Activated CD8-positive, alpha-beta memory T cell treated with anti-CD3 and anti-CD28 coated beads, Interleukin-2, amount 50 U/mL, for 24 hours (primary cell): ENCODE data around the gene MRPS26.
"Not testable (repeated sequence)": the region's sequence is repeated elsewhere in the genome, so short reads cannot be mapped to it uniquely, and the experiment has no call there.

Experiments
- DNase-seq: peaks from one replicate; pipeline ENCODE4 v3.0.0-alpha.2; 2020; ENCODE audit errors: extremely low read depth

MRPS26 gene

GRCh38 chr20:3041854-3042409 lies 3.9 kb upstream of the MRPS26 start:
- no peak for DNase-seq

- DNase-seq = no peak
Measured at GRCh38 chr20:3042625-3043024, 3.2 kb upstream of the MRPS26 start.

- no peak for DNase-seq
Measured at GRCh38 chr20:3043322-3043721, 2.5 kb upstream of the MRPS26 start, which contains the start of gene GNRH2. Gene GNRH2 (plus strand): TSS chr20:3043622. CDS start chr20:3044415, 793 bp downstream.

- DNase-seq = no peak
Measured at GRCh38 chr20:3044336-3044965, 1.4 kb upstream of the MRPS26 start.

- peak; percentile 26 for DNase-seq
Measured at GRCh38 chr20:3045042-3045815, 623 bp upstream of the MRPS26 start.

GRCh38 chr20:3046677-3047462 lies 1.0 kb downstream of the MRPS26 start:
- no peak for DNase-seq

GRCh38 chr20:3047486-3048419 lies 1.9 kb downstream of the MRPS26 start:
- no peak for DNase-seq

- DNase-seq = no peak
Measured at GRCh38 chr20:3051385-3052019, 5.7 kb downstream of the MRPS26 start.

GRCh38 chr20:3059489-3059888 lies 13.6 kb downstream of the MRPS26 start:
- DNase-seq = no peak

- not testable (repeated sequence) for DNase-seq
Measured at GRCh38 chr20:3064119-3064518, 18.3 kb downstream of the MRPS26 start.

- DNase-seq = no peak
Measured at GRCh38 chr20:3067139-3068014, 21.5 kb downstream of the MRPS26 start.

- no peak for DNase-seq
Measured at GRCh38 chr20:3068075-3068474, 22.2 kb downstream of the MRPS26 start.

- no peak for DNase-seq
Measured at GRCh38 chr20:3068986-3069900, 23.4 kb downstream of the MRPS26 start.

GRCh38 chr20:3070725-3071124 lies 24.9 kb downstream of the MRPS26 start:
- DNase-seq = no peak

GRCh38 chr20:3071266-3071609 lies 25.4 kb downstream of the MRPS26 start:
- DNase-seq = no peak

GRCh38 chr20:3071610-3072529 lies 26.0 kb downstream of the MRPS26 start, which contains the start of gene OXT:
Gene OXT (plus strand): TSS chr20:3071620. CDS start chr20:3071656, 36 bp downstream.
- DNase-seq = peak; percentile 18

GRCh38 chr20:3072530-3073250 lies 26.8 kb downstream of the MRPS26 start:
- DNase-seq = no peak
